ENCODE data around the gene NLRP3. TPM values are rescaled to one million over a fixed set of nuclear protein-coding genes. Genes with fewer than 3 reads are reported as not detected.

NLRP3 gene
- total RNA-seq, 1 donor from 2014 or later, result 0.09 TPM

GRCh38 chr1:247451388-247452010, 35.5 kb downstream of the NLRP3 start:
- Histone ChIP-seq H3K9me3 (ENCODE audit: insufficient read depth, low read depth, low read length) (no peaks in the 10 kb centered on the region), H3K79me2 (ENCODE audit: insufficient read depth, low read length) (no peaks in the 10 kb centered on the region), H3K4me2 (ENCODE audit: low read length) (no peak overlapping the region), H4K20me1 (ENCODE audit: insufficient read depth, low read length) (no peaks in the 10 kb centered on the region), H3K9ac (ENCODE audit: low read length) (no peak overlapping the region), H2AFZ (ENCODE audit: low read depth, low read length) (no peak overlapping the region), H3K36me3 (ENCODE audit: insufficient read depth, low read length) (no peaks in the 10 kb centered on the region), H3K4me3 (ENCODE audit: insufficient read depth, low read depth, low read length) (no peak overlapping the region), H3K27me3 (ENCODE audit: insufficient read depth, low read length) (no peaks in the 10 kb centered on the region), H3K27ac (ENCODE audit: low read depth, low read length) (no peak overlapping the region), H3K4me1 (ENCODE audit: insufficient read depth, low read length) (peaks cover 6% of the 10 kb centered on the region)
- Mint-ChIP-seq H3K27me3 (ENCODE audit: low read depth, unreplicated experiment) (peaks cover 18% of the 10 kb centered on the region), H3K9me3 (ENCODE audit: unreplicated experiment) (peaks cover 2% of the 10 kb centered on the region), H3K4me1 (ENCODE audit: low read depth, unreplicated experiment) (no peaks in the 10 kb centered on the region), H3K27ac (ENCODE audit: unreplicated experiment) (no peak overlapping the region), H3K4me3 (ENCODE audit: unreplicated experiment) (no peak overlapping the region), H3K36me3 (ENCODE audit: low read depth, unreplicated experiment) (no peaks in the 10 kb centered on the region)
- no peak for DNase-seq (ENCODE audit: low read depth)
- TF ChIP-seq EZH2 (IDR thresholded peaks at IDR 0.05; ENCODE audit: insufficient read depth, low read length), result no peak
- TF ChIP-seq, protein P1, sequence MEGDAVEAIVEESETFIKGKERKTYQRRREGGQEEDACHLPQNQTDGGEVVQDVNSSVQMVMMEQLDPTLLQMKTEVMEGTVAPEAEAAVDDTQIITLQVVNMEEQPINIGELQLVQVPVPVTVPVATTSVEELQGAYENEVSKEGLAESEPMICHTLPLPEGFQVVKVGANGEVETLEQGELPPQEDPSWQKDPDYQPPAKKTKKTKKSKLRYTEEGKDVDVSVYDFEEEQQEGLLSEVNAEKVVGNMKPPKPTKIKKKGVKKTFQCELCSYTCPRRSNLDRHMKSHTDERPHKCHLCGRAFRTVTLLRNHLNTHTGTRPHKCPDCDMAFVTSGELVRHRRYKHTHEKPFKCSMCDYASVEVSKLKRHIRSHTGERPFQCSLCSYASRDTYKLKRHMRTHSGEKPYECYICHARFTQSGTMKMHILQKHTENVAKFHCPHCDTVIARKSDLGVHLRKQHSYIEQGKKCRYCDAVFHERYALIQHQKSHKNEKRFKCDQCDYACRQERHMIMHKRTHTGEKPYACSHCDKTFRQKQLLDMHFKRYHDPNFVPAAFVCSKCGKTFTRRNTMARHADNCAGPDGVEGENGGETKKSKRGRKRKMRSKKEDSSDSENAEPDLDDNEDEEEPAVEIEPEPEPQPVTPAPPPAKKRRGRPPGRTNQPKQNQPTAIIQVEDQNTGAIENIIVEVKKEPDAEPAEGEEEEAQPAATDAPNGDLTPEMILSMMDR (IDR thresholded peaks at IDR 0.05; ENCODE audit: insufficient read depth, low read depth, low read length), result no peak
- FAIRE-seq, result no peak

GRCh38 chr1:247452447-247453039, 36.6 kb downstream of the NLRP3 start:
- H3K4me2 ChIP-seq (ENCODE audit: low read length), result no peak overlapping the region
- H3K4me1 Mint-ChIP-seq (ENCODE audit: low read depth, unreplicated experiment), result no peaks in the 10 kb centered on the region
- no peak overlapping the region for H3K4me3 ChIP-seq (ENCODE audit: insufficient read depth, low read depth, low read length)
- DNase-seq (ENCODE audit: low read depth), result no peak
- H2AFZ ChIP-seq (ENCODE audit: low read depth, low read length), result no peak overlapping the region
- no peaks in the 10 kb centered on the region for H3K36me3 ChIP-seq (ENCODE audit: insufficient read depth, low read length)
- H3K27ac Mint-ChIP-seq (ENCODE audit: unreplicated experiment), result no peak overlapping the region
- H3K9me3 Mint-ChIP-seq (ENCODE audit: unreplicated experiment), result peaks cover 2% of the 10 kb centered on the region
- H3K27me3 ChIP-seq (ENCODE audit: insufficient read depth, low read length), result no peaks in the 10 kb centered on the region
- peaks cover 18% of the 10 kb centered on the region for H3K27me3 Mint-ChIP-seq (ENCODE audit: low read depth, unreplicated experiment)
- no peak for TF ChIP-seq EZH2 (IDR thresholded peaks at IDR 0.05; ENCODE audit: insufficient read depth, low read length)
- TF ChIP-seq, protein P1 (IDR thresholded peaks at IDR 0.05; ENCODE audit: insufficient read depth, low read depth, low read length), result no peak
- no peak overlapping the region for H3K4me3 Mint-ChIP-seq (ENCODE audit: unreplicated experiment)
- H3K9ac ChIP-seq (ENCODE audit: low read length), result no peak overlapping the region
- H3K79me2 ChIP-seq (ENCODE audit: insufficient read depth, low read length), result no peaks in the 10 kb centered on the region
- H3K4me1 ChIP-seq (ENCODE audit: insufficient read depth, low read length), result peaks cover 6% of the 10 kb centered on the region
- no peak for FAIRE-seq
- H4K20me1 ChIP-seq (ENCODE audit: insufficient read depth, low read length), result no peaks in the 10 kb centered on the region
- H3K36me3 Mint-ChIP-seq (ENCODE audit: low read depth, unreplicated experiment), result no peaks in the 10 kb centered on the region
- no peak overlapping the region for H3K27ac ChIP-seq (ENCODE audit: low read depth, low read length)
- no peaks in the 10 kb centered on the region for H3K9me3 ChIP-seq (ENCODE audit: insufficient read depth, low read depth, low read length)

GRCh38 chr1:247453245-247453644, 37.3 kb downstream of the NLRP3 start:
- Mint-ChIP-seq H3K27ac (ENCODE audit: unreplicated experiment) (no peak overlapping the region), H3K27me3 (ENCODE audit: low read depth, unreplicated experiment) (peaks cover 18% of the 10 kb centered on the region), H3K9me3 (ENCODE audit: unreplicated experiment) (peaks cover 2% of the 10 kb centered on the region), H3K4me1 (ENCODE audit: low read depth, unreplicated experiment) (no peaks in the 10 kb centered on the region), H3K36me3 (ENCODE audit: low read depth, unreplicated experiment) (no peaks in the 10 kb centered on the region), H3K4me3 (ENCODE audit: unreplicated experiment) (no peak overlapping the region)
- Histone ChIP-seq H3K27me3 (ENCODE audit: insufficient read depth, low read length) (no peaks in the 10 kb centered on the region), H3K9me3 (ENCODE audit: insufficient read depth, low read depth, low read length) (peaks cover 2% of the 10 kb centered on the region), H3K4me3 (ENCODE audit: insufficient read depth, low read depth, low read length) (no peak overlapping the region), H3K4me2 (ENCODE audit: low read length) (no peak overlapping the region), H3K27ac (ENCODE audit: low read depth, low read length) (no peak overlapping the region), H3K79me2 (ENCODE audit: insufficient read depth, low read length) (no peaks in the 10 kb centered on the region), H3K4me1 (ENCODE audit: insufficient read depth, low read length) (peaks cover 5% of the 10 kb centered on the region), H2AFZ (ENCODE audit: low read depth, low read length) (no peak overlapping the region), H4K20me1 (ENCODE audit: insufficient read depth, low read length) (no peaks in the 10 kb centered on the region), H3K36me3 (ENCODE audit: insufficient read depth, low read length) (no peaks in the 10 kb centered on the region), H3K9ac (ENCODE audit: low read length) (no peak overlapping the region)
- FAIRE-seq, result no peak
- DNase-seq (ENCODE audit: low read depth), result no peak
- TF ChIP-seq, protein P1 (IDR thresholded peaks at IDR 0.05; ENCODE audit: insufficient read depth, low read depth, low read length), result no peak
- TF ChIP-seq EZH2 (IDR thresholded peaks at IDR 0.05; ENCODE audit: insufficient read depth, low read length), result no peak
